Mucosa of descending colon (tissue), 3 donors: ENCODE results near the gene DLEC1. TPM values are rescaled to one million over a fixed set of nuclear protein-coding genes. Genes with fewer than 3 reads are reported as not detected.

Experiments
- ATAC-seq: fragments of 200-7000 bp; cut with Tn5 transposase; one replicate; pipeline ENCODE4 v1.9.1; 2020; ENCODE audit warnings: mild to moderate bottlenecking, moderate library complexity
- DNase-seq, 3 donors: peaks; one replicate each; pipeline ENCODE4 v3.0.0-alpha.2; 2020
- H3K36me3 ChIP-seq: fragments of 200-600 bp; one replicate; pipeline ENCODE4 v1.8.0; 2021; ENCODE audit warnings: low read depth, mild to moderate bottlenecking
- H3K4me1 ChIP-seq: fragments of 200-600 bp; one replicate; pipeline ENCODE4 v1.8.0; 2021; ENCODE audit warnings: low read depth, mild to moderate bottlenecking
- H3K4me3 ChIP-seq: fragments of 200-600 bp; one replicate; pipeline ENCODE4 v1.8.0; 2021; ENCODE audit warnings: mild to moderate bottlenecking
- H3K9me3 ChIP-seq: fragments of 200-600 bp; one replicate; pipeline ENCODE4 v1.8.0; 2021; ENCODE audit warnings: mild to moderate bottlenecking
- intact Hi-C, 2 donors: fragments of 100-400 bp; cut with DNase I in 1 of 2; cut with micrococcal nuclease in 1 of 2; formaldehyde crosslinking; loops; one replicate each; pipeline versions ENCODE4 v1.11.0 to v1.11.1; 2022; cut with DNase I, micrococcal nuclease
- total RNA-seq, 3 donors: library from RNA; stranded (reverse); fragmentation: NEBNext Ultra II Directional in 2 of 3; extraction: Animal tissue kit (Norgen Biotek cat#: 25700) in 2 of 3; gene quantifications; one replicate each; pipeline versions ENCODE4 v1.2.1 to v1.2.4, GENCODE V29; 2021 to 2023
- TF ChIP-seq, protein P1 (sequence below): fragments of 200-600 bp; IDR thresholded peaks from one replicate; pipeline ENCODE4 v1.8.0; 2022; ENCODE audit warnings: antibody characterized with exemption, mild to moderate bottlenecking
- donor health status: DM: no; HTN: no; CAD: no; lungs with moderate emphysema.
- donor health status: DM: no; HTN: no; CAD: no.
- donor health status: DM: no; HTN: yes; CAD: no.

DLEC1 gene
- total RNA-seq, 3 donors from 2014 or later: 0.73 to 1.7 (median 1.5) TPM

DNA sequence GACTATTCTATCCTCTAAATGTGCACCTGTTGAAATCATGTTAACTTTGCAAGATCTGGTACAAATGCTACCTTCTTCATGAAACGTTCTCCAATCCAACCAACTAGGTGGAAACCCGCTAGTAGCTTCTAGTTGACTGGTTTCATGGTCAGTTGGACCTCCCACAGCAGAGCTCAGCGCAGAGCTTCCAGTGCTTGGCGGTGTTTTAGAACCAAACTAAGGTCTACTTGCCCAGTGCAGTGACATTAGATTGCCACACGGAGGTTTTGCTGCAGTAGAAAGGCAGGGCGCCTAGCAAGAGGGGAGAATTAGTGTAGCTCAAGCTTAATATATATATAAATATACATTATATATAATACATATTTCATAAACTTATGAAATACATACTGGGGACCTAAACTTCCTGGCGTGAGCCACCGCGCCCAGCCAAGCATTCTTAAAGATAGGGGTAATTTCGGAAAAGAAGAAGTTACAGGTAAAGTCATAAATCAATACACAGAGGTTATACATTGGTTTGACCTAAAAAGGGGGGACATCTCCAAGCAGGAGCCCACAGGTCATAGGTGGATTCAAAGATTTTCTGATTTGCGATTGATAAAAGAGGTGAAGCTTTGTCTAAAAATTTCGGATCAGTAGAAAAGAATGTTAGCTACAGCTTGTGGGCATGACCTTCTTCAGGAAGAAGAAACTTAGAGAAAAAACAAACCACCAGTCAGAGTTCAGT is 124.3 kb downstream of the DLEC1 start:
- Histone ChIP-seq H3K4me3 (no peak overlapping the region), H3K36me3 (no peaks in the 10 kb centered on the region), H3K9me3 (no peaks in the 10 kb centered on the region), H3K4me1 (peaks cover 9% of the 10 kb centered on the region)
- intact Hi-C loops: no loop called here
- no peak for ATAC-seq
- no peak for DNase-seq
- TF ChIP-seq, protein P1, sequence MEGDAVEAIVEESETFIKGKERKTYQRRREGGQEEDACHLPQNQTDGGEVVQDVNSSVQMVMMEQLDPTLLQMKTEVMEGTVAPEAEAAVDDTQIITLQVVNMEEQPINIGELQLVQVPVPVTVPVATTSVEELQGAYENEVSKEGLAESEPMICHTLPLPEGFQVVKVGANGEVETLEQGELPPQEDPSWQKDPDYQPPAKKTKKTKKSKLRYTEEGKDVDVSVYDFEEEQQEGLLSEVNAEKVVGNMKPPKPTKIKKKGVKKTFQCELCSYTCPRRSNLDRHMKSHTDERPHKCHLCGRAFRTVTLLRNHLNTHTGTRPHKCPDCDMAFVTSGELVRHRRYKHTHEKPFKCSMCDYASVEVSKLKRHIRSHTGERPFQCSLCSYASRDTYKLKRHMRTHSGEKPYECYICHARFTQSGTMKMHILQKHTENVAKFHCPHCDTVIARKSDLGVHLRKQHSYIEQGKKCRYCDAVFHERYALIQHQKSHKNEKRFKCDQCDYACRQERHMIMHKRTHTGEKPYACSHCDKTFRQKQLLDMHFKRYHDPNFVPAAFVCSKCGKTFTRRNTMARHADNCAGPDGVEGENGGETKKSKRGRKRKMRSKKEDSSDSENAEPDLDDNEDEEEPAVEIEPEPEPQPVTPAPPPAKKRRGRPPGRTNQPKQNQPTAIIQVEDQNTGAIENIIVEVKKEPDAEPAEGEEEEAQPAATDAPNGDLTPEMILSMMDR: no peak

DNA sequence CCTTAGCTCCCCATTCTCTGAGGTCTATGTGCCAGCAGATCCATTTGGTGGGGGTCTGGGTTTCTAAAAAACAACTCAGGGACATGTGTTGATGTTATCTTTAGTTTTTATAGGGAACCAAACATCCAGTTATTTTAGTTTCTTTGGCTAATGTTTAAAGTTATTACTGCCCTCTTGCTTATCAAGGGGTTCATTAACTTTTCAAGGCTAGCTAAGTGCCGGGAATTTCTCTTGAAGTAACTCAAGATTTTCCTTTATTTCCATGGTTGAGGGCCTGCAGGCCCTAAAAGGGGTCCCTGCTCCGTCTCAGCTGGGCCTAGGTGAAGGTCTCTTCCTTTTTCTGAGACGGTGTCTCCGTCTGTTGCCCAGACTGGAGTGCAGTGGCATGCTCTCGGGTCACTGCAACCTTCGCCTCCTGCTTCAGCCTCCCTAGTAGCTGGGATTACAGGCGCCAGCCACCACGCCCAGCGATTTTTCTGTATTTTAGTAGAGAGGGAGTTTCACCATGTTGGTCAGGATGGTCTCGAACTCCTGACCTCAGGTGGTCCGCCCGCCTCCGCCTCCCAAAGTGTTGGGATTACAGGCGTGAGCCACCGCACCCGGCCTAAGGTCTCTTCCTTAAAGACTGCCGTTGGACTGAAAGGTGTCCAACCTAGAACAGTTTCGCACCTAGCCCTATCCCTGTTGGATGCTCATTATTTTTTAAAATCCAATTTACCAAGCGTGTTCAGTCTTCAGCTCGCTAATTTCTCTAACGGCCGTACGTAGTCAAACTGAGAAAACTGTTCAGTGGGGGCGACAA is 125.0 kb downstream of the DLEC1 start:
- H3K4me1 ChIP-seq: peaks cover 9% of the 10 kb centered on the region
- peak overlapping the region; percentile 84 for H3K4me3 ChIP-seq
- TF ChIP-seq, protein P1: no peak
- peak; percentile 59 to 70 (median 66) for DNase-seq
- H3K36me3 ChIP-seq: no peaks in the 10 kb centered on the region
- H3K9me3 ChIP-seq: no peaks in the 10 kb centered on the region
- no peak for ATAC-seq
- intact Hi-C loops: no loop called here

DNA sequence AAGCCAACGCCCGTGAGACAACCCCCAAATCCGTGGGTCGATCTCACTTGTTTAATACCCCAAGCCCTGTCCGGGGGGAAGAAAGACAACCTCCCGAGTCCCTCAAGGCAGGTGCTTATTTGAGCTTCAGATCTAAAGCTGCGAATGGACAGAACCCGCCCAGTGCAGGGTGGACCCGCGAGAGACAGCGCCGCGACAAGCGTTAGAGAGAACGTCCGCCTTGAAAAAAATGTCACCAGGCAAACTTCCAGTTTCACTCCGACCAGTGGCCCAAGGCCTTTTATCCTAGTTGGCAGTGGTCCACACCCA is 125.6 kb downstream of the DLEC1 start:
- TF ChIP-seq, protein P1: no peak
- Histone ChIP-seq H3K4me1 (peaks cover 9% of the 10 kb centered on the region), H3K36me3 (no peaks in the 10 kb centered on the region), H3K4me3 (peak overlapping the region; percentile 84), H3K9me3 (no peaks in the 10 kb centered on the region)
- no peak for ATAC-seq
- intact Hi-C loops: no loop called here
- no peak for DNase-seq

DNA sequence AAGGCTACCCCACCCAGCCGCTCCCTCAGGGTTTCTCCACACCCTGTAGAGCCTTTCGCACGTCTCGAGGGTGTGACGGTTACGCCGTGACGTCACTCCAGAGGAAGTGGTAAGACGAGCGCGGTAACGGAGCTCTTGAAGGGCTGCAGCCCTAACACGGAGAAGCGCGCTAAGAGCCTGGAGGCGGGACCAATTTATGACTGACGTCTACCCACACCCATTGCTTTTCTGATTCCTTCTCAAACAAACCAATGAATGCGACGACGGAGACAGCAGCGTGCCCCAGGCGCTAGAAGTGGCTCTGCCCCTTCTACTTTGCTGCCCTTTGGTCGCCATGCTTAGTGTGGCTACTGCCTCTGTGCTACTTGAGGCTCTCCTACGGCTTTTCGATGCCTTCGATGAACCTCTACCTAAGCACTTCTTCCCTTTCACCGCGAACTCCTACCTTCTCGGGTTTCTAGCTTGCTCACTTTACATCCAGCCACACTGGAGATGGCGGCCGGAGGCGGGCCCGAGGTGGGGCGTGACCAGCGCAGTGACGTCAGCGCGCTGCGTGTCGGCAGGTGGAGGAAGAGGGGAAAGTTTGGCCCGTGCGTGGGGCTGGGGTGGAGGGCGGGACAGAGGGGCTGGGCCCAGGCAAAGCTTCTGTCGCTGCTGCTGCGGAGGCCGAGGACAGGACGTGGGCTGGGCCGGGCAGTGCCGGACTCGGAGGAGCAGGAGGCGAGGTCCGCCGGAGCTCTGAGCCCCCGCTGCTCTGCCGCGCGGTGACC is 126.1 kb downstream of the DLEC1 start, which contains the start of gene OXSR1:
Gene OXSR1 (plus strand): TSS at position 586 of the 770 bp plus-strand sequence. CDS start 340 bp downstream, outside the sequence.
- TF ChIP-seq, protein P1: peak; percentile 23
- H3K9me3 ChIP-seq: no peaks in the 10 kb centered on the region
- H3K36me3 ChIP-seq: no peaks in the 10 kb centered on the region
- peak within 1 kb of the TSS; percentile 84 for H3K4me3 ChIP-seq
- ATAC-seq (peak; percentile 90), DNase-seq (peak; percentile 98 to 100 (median 100))
- intact Hi-C loops: no loop called here
- H3K4me1 ChIP-seq: peaks cover 9% of the 10 kb centered on the region

DNA sequence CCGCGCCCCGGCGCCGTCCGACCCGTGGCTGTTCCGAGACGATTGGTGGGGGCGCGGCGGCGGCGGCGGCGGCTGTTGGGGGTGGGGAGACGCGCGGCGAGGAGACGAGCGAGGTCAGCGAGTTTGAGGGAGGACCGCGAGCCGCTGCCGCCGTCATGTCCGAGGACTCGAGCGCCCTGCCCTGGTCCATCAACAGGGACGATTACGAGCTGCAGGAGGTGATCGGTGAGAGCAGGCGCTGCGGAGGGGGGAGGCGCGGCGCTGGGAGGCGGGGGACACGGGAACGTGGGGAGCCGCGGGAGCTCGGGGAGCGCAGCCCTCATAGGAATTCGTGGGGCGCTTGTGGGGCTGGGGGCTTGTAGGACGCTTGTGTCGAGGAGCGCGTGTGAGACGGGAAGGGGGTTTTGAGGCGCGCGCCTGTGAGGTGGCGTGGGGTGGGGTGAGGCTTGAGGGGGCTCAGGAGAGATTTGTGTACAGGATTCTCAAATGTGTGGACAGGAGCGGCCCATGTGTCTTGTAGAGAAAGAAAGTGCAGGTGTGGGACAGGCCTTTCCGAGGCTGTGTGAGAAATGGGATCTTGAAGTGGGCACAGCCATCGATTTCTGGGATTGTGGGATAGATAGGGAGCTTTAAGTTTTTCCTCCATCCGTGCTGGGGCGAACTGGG is 126.8 kb downstream of the DLEC1 start:
- ATAC-seq (peak; percentile 45), DNase-seq (peak; percentile 73 to 88 (median 84))
- peak overlapping the region; percentile 84 for H3K4me3 ChIP-seq
- no peaks in the 10 kb centered on the region for H3K9me3 ChIP-seq
- peaks cover 9% of the 10 kb centered on the region for H3K4me1 ChIP-seq
- H3K36me3 ChIP-seq: no peaks in the 10 kb centered on the region
- intact Hi-C loops: no loop called here
- TF ChIP-seq, protein P1: no peak
